Panc1 (cell line): ENCODE measurements around the gene ZNF516. TPM values are rescaled to one million over a fixed set of nuclear protein-coding genes. Genes with fewer than 3 reads are reported as not detected.

Experiments
- ATAC-seq: fragments of 200-7000 bp; cut with Tn5 transposase; 2 replicates; pipeline ENCODE4 v1.9.1; 2020; ENCODE audit warnings: mild to moderate bottlenecking, moderate library complexity
- BruUV-seq: library from RNA; stranded (reverse); fragments of 400-500 nt; replicated peaks from 2 replicates; lab custom pipeline; 2021; lab: Mats Ljungman, UMichigan
- CTCF ChIA-PET: fragments of 300-600 bp; sonication (Branson Sonifier 250); formaldehyde crosslinking; loops from one replicate; lab custom pipeline; 2022; ENCODE audit warnings: antibody characterized with exemption; lab: Charles Lee
- POLR2A ChIA-PET: fragments of 300-600 bp; sonication (Branson Sonifier 250); formaldehyde crosslinking; loops from one replicate; lab custom pipeline; 2022; ENCODE audit warnings: antibody characterized with exemption; lab: Charles Lee
- DNase-seq: peaks from one replicate; pipeline ENCODE4 v3.0.0-alpha.2; 2010; ENCODE audit warnings: low read depth, low spot score
- H3K27ac ChIP-seq: 2 replicates; pipeline ENCODE4 v1.5.1; 2011; ENCODE audit warnings: mild to moderate bottlenecking, low read length, inconsistent platforms
- H3K27me3 ChIP-seq: fragments of 200-500 bp; sonication (Bioruptor generic); 2 replicates; pipeline ENCODE4 v1.6.0; 2014; ENCODE audit warnings: low read length, inconsistent platforms; ENCODE audit not compliant: control insufficient read depth, insufficient read depth
- H3K36me3 ChIP-seq: fragments of 200-500 bp; sonication (Bioruptor generic); 2 replicates; pipeline ENCODE4 v1.5.1; 2014; ENCODE audit warnings: inconsistent platforms, mild to moderate bottlenecking, low read length, moderate library complexity; ENCODE audit not compliant: control insufficient read depth, insufficient read depth
- H3K4me1 ChIP-seq: 2 replicates; pipeline ENCODE4 v1.5.1; 2011; ENCODE audit warnings: inconsistent platforms, mild to moderate bottlenecking, low read length, moderate library complexity; ENCODE audit not compliant: control insufficient read depth, insufficient read depth
- H3K4me3 ChIP-seq, 2 experiments: 2 replicates each; pipeline ENCODE4 v1.5.1; 2011 to 2012; ENCODE audit warnings: low read depth in 2 of 2, low read length in 2 of 2, mild to moderate bottlenecking in 2 of 2, inconsistent platforms in 1 of 2, moderate library complexity in 1 of 2
- H3K9me3 ChIP-seq: fragments of 200-500 bp; sonication (Bioruptor generic); 2 replicates; pipeline ENCODE4 v1.5.1; 2014; ENCODE audit warnings: low read depth, mild to moderate bottlenecking, inconsistent platforms, low read length, moderate library complexity; ENCODE audit not compliant: control insufficient read depth, insufficient read depth
- CTCF ChIP-seq: fragments of 450-650 bp; IDR thresholded peaks from 2 replicates; pipeline ENCODE4 v1.5.1; 2017; ENCODE audit warnings: mild to moderate bottlenecking
- POLR2AphosphoS5 ChIP-seq: IDR thresholded peaks from 2 replicates; pipeline ENCODE4 v1.6.1; 2012; ENCODE audit warnings: mild to moderate bottlenecking, low read depth, low read length, moderate library complexity
- REST ChIP-seq, 2 experiments: IDR thresholded peaks; 2 replicates each; pipeline ENCODE4 v1.6.1; 2011 to 2012; ENCODE audit warnings: low read depth in 2 of 2, control low read depth in 1 of 2, low read length in 1 of 2, mild to moderate bottlenecking in 1 of 2, moderate library complexity in 1 of 2; ENCODE audit not compliant: insufficient read depth in 1 of 2
- SIN3A ChIP-seq: IDR thresholded peaks from 2 replicates; pipeline ENCODE4 v1.6.1; 2012; ENCODE audit warnings: low read depth, mild to moderate bottlenecking, low read length, moderate library complexity, borderline replicate concordance; ENCODE audit not compliant: insufficient read depth
- TCF7L2 ChIP-seq: IDR thresholded peaks from 2 replicates; pipeline ENCODE4 v1.6.1; 2011; ENCODE audit warnings: mild to moderate bottlenecking, low read depth, low read length, inconsistent platforms
- in situ Hi-C: cut with HindIII; loops from 2 replicates; pipeline ENCODE4 v1.10.0; 2016; ENCODE audit warnings: low sequenced_read_pairs, low pct_unique_long_range_greater_than_20kb
- intact Hi-C: fragments of 100-400 bp; cut with micrococcal nuclease; formaldehyde crosslinking; loops from one replicate; pipeline ENCODE4 v1.10.0; 2022; ENCODE audit not compliant: unreplicated experiment
- total RNA-seq: library from RNA; stranded (reverse); gene quantifications from one replicate; pipeline ENCODE4 v1.2.1, GENCODE V29; 2021; ENCODE audit not compliant: unreplicated experiment

ZNF516 gene
- total RNA-seq, 1 experiment from 2014 or later, result 28.6 TPM

GRCh38 chr18:76486574-76486973, 8.5 kb downstream of the ZNF516 start:
- Histone ChIP-seq H3K27ac (no peak overlapping the region), H3K27me3 (no peaks in the 10 kb centered on the region; the same call in 1 of the 2 replicates), H3K36me3 (no peaks in the 10 kb centered on the region), H3K4me3 (no peak overlapping the region), H3K9me3 (no peaks in the 10 kb centered on the region), H3K4me1 (peaks cover 31% of the 10 kb centered on the region)
- intact Hi-C loops (no loop called here), in situ Hi-C loops (no loop called here)
- ChIA-PET POLR2A (no interaction called here), CTCF (no interaction called here)
- DNase-seq (no peak), ATAC-seq (no peak)
- no peak for TF ChIP-seq REST (IDR thresholded peaks at IDR 0.05; ENCODE audit: insufficient read depth in 1 of 2, low read depth in 2 of 2, low read length in 1 of 2)
- TF ChIP-seq TCF7L2, result no peak
- no peak for TF ChIP-seq SIN3A
- no peak for TF ChIP-seq POLR2AphosphoS5
- no peak for TF ChIP-seq CTCF
- BruUV-seq, result no TSS peak

GRCh38 chr18:76486038-76486437, 9.0 kb downstream of the ZNF516 start:
- Histone ChIP-seq H3K9me3 (no peaks in the 10 kb centered on the region), H3K4me3 (no peak overlapping the region), H3K27me3 (no peaks in the 10 kb centered on the region; the same call in 1 of the 2 replicates), H3K36me3 (no peaks in the 10 kb centered on the region), H3K27ac (no peak overlapping the region), H3K4me1 (peaks cover 31% of the 10 kb centered on the region)
- in situ Hi-C loops, result no loop called here
- CTCF ChIA-PET, result interaction anchor here (0.6 kb wide), 1 partner anchor 134 kb away, joined by 4 read pairs; no protein-coding TSS in a partner anchor
- no peak for TF ChIP-seq SIN3A
- TF ChIP-seq REST (IDR thresholded peaks at IDR 0.05; ENCODE audit: insufficient read depth in 1 of 2, low read depth in 2 of 2, low read length in 1 of 2), result no peak
- TF ChIP-seq TCF7L2, result no peak
- TF ChIP-seq CTCF, result no peak
- no peak for TF ChIP-seq POLR2AphosphoS5
- DNase-seq (no peak), ATAC-seq (no peak)
- intact Hi-C loops, result no loop called here
- no TSS peak for BruUV-seq
- POLR2A ChIA-PET, result interaction anchor here (0.6 kb wide), 1 partner anchor 71 kb away, joined by 3 read pairs; no protein-coding TSS in a partner anchor
